OCI-LY1 (cell line): Measurements from ENCODE around the gene PBX1.

ENCODE experiments used
- EZH2 ChIP-seq: fragments of 200-600 bp; sonication (generic), shearing (Covaris generic); IDR thresholded peaks from 2 replicates; pipeline ENCODE4 v1.8.0; 2017; ENCODE audit warnings: borderline replicate concordance, mixed run types, mild to moderate bottlenecking, antibody characterized with exemption, low read length, moderate library complexity, mixed read lengths
- TF ChIP-seq, protein P1 (sequence below): fragments of 200-600 bp; sonication (generic), shearing (Covaris generic); IDR thresholded peaks from 2 replicates; pipeline ENCODE4 v1.5.1; 2017; ENCODE audit warnings: mild to moderate bottlenecking, antibody characterized with exemption, low read length, moderate library complexity, mixed read lengths

- TF ChIP-seq, protein P1, sequence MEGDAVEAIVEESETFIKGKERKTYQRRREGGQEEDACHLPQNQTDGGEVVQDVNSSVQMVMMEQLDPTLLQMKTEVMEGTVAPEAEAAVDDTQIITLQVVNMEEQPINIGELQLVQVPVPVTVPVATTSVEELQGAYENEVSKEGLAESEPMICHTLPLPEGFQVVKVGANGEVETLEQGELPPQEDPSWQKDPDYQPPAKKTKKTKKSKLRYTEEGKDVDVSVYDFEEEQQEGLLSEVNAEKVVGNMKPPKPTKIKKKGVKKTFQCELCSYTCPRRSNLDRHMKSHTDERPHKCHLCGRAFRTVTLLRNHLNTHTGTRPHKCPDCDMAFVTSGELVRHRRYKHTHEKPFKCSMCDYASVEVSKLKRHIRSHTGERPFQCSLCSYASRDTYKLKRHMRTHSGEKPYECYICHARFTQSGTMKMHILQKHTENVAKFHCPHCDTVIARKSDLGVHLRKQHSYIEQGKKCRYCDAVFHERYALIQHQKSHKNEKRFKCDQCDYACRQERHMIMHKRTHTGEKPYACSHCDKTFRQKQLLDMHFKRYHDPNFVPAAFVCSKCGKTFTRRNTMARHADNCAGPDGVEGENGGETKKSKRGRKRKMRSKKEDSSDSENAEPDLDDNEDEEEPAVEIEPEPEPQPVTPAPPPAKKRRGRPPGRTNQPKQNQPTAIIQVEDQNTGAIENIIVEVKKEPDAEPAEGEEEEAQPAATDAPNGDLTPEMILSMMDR: no peak
- TF ChIP-seq EZH2: no peak
Observed at GRCh38 chr1:164576291-164577271, 17.6 kb downstream of the PBX1 start.
